GM13976 (cell line): ENCODE measurements around the gene CWF19L1.
A peak's percentile ranks its signal among the peaks of the same experiment; 100 is the strongest.

Experiments
- DNase-seq: peaks from one replicate; pipeline ENCODE4 v3.0.0; 2012; ENCODE audit warnings: low spot score
- in situ Hi-C: fragments of 300-500 bp; cut with MboI; formaldehyde crosslinking; loops from one replicate; pipeline ENCODE4 v1.12.0; 2022; ENCODE audit warnings: low sequenced_read_pairs, mixed read lengths, inconsistent platforms; ENCODE audit not compliant: unreplicated experiment
- TF ChIP-seq, protein P1 (sequence below): IDR thresholded peaks from 2 replicates; pipeline ENCODE4 v1.5.1; 2012; ENCODE audit warnings: borderline replicate concordance, mild to moderate bottlenecking; ENCODE audit not compliant: insufficient read depth; ENCODE audit errors: extremely low read depth, missing control alignments, control extremely low read depth

Gene CWF19L1

DNA sequence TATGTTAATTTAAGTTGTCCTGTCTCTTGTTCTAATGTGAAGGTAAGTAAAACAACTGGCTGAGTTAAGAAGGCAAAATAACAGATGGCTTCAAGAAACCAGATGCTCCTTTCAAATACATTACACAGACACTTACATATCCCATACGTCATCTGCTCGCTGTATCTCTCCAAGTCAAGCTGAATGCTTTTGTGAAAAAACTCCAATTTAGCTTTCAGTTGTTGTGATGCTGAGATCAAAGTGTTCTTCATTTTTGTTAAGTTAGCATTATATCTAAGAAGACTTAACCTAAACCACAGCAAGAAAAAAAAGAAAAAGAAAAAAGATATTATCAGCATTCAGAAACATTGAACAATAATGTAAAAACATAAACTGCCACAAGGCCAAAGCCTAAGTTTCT lies 63.1 kb downstream of the CWF19L1 start:
- in situ Hi-C loops: no loop called here
- DNase-seq: no peak
- TF ChIP-seq, protein P1, sequence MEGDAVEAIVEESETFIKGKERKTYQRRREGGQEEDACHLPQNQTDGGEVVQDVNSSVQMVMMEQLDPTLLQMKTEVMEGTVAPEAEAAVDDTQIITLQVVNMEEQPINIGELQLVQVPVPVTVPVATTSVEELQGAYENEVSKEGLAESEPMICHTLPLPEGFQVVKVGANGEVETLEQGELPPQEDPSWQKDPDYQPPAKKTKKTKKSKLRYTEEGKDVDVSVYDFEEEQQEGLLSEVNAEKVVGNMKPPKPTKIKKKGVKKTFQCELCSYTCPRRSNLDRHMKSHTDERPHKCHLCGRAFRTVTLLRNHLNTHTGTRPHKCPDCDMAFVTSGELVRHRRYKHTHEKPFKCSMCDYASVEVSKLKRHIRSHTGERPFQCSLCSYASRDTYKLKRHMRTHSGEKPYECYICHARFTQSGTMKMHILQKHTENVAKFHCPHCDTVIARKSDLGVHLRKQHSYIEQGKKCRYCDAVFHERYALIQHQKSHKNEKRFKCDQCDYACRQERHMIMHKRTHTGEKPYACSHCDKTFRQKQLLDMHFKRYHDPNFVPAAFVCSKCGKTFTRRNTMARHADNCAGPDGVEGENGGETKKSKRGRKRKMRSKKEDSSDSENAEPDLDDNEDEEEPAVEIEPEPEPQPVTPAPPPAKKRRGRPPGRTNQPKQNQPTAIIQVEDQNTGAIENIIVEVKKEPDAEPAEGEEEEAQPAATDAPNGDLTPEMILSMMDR: no peak

DNA sequence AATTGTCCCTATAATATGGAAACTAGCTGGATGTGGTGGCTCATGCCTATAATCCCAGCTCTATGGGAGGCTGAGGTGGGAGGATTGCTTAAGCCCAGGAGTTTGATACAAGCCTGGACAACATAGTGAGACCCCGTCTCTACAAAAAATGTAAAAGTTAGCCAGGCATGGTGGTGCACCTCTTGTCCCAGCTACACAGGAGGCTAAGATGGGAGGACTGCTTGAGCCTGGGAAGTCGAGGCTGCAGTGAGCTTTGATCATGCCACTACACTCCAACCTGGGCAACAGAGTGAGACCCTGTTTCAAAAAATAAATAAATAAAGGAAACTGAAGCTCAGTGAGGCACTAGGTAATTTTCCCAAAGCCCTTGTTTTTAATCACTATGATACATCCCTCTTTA lies 65.9 kb downstream of the CWF19L1 start:
- in situ Hi-C loops: no loop called here
- DNase-seq: no peak
- TF ChIP-seq, protein P1: no peak

DNA sequence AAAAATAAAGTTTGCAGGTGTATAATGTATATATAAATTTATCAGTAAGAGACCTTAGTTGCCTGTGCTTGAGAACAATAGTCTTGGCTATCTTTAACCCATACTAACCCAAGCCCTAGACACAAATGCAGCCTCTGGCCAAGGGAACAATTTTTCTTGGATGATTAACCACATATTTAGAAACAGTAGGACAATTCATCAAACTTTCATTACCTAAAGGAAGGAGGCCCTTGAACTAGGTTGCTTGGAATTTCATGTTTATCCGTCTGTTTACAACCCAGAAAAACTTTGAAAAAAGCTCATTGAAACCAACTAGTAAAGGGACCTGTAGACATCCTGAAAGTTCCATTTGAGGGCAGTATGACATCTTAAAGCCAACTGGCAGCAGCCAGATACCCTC lies 72.7 kb downstream of the CWF19L1 start:
- in situ Hi-C loops: no loop called here
- TF ChIP-seq, protein P1: no peak
- no peak for DNase-seq

DNA sequence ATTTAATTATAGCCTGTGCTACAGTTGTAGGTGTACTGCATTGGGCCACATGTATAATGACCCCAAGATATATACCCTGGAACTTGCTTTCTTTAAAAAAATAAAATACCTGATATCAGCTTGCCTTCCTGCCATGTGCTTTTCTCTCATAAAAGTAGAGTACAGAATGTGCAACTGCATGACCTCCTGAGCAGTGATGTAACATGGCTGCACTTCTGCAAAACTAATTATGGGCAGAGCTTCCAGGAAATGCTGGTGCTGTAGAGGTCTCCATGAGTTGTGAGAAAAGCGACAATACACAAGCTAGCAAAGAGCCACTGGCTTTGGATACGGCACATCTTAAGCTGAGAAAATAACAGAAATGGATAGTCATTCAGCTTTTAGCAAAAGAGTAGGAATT lies 75.1 kb downstream of the CWF19L1 start:
- DNase-seq: no peak
- TF ChIP-seq, protein P1: no peak
- in situ Hi-C loops: no loop called here

DNA sequence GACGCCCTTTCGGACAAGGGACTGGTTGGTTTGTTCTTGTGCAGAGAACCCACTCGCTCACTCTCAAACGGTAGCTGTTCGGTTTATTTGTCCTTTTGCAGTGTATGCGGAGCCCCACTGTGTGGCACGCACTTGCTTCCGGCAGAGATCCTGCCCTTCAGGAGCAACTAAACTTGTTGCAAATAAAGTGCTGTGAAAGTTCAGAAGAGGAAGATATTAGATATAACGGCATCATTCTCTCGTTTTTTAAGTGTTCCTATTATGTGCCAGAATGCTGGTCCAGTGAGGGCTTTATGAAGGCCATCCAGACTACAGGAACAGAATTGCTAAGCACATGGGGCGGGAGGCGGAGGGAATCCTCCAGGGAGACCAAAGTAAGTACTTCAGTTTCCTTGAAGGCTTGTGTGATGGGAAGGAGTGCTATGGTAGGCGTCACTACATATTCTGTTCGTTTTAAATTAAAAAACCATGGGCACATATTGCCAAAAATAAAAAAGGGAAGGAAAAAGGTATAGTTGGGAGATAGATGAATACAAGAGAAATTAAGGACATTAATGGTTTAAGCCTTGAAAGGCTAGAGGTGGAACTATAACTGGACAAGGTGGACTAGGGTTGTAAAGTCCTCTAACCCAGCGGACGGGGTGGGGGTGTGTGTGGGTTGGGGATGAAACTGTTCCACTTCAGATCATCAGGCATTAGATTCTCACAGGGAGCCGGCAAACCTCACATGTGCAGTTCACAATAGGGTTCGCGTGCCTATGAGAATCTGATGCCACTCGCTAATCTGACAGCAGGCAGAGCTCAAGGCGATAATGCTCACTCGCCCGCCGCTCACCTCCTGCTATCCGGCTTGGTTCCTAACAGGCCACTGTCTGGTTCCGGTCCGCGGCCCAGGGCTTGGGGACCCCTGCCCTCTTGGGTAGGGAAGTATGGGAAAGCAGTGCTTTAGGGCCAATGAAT lies 80.9 kb downstream of the CWF19L1 start:
- in situ Hi-C loops: no loop called here
- TF ChIP-seq, protein P1: no peak
- peak; percentile 19 for DNase-seq

DNA sequence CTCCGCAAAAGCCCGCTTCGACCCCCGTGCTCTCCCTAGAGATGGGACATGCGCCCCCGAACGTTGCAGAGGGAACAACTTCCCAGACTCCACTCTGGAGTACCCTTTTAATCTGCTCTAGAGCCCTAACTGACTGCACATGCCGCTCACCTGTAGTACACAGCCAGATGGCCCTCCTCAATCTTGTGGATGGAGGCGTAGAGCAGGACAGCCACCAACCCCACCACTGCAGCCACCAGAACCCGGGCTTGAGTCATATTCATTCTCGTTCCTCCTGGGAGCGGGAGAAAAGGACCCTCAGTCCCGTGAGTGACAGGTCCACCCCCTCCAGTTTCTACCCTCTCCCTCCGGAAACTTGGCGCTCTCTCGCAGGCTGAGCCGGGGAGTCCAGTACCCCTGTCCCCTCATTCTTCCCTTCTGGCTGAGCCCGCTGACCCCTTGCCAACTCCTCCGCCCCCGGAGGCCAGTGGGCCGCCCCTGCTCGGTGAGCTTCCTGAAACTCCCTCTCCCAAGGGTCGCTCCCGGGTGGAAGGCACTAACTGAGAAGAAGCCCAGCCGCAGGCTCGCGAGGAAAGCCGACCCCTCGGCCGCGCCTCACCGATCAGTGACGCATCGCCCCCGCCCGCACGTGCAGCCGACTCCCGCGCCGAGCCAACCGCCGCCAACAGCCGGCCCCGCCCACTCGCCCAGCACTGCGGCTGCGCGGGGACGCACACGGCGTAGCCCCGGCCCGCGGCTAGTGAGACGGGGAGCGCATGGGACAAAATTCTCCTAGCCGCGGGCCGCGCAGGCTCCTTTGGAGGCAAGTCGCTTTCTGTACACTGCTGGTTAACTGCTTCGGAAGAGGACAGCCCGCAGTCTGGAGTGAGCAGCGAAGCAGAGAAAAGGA lies 81.8 kb downstream of the CWF19L1 start, which contains the start of gene ERLIN1:
TSS of gene ERLIN1 (minus strand) at position 666 of the 889 bp plus-strand sequence. CDS start at position 263, 403 bp downstream.
- in situ Hi-C loops: no loop called here
- TF ChIP-seq, protein P1: no peak
- peak; percentile 96 for DNase-seq
